Adrenal gland (tissue), 5 donors: Measurements from ENCODE around the gene DPP6.

ENCODE experiments used
- POLR2A ChIP-seq, 2 donors: fragments of 450-650 bp; IDR thresholded peaks; one replicate each; pipeline ENCODE4 v1.6.1; 2017; ENCODE audit warnings: antibody characterized with exemption in 2 of 2, mild to moderate bottlenecking in 2 of 2, moderate library complexity in 1 of 2
- TF ChIP-seq, protein P1 (sequence below), 6 experiments: fragments of 450-650 bp in 4 of 6; fragments of 200-600 bp in 2 of 6; sonication (generic) in 1 of 6; IDR thresholded peaks; 1 replicate in 5 of 6; 2 replicates in 1 of 6; pipeline versions ENCODE4 v1.5.1 to v1.8.0; 2016 to 2021; ENCODE audit warnings: antibody characterized with exemption in 6 of 6, mild to moderate bottlenecking in 2 of 6, moderate library complexity in 1 of 6
- donor health status: DM: no; HTN: no; CAD: no.

DNA sequence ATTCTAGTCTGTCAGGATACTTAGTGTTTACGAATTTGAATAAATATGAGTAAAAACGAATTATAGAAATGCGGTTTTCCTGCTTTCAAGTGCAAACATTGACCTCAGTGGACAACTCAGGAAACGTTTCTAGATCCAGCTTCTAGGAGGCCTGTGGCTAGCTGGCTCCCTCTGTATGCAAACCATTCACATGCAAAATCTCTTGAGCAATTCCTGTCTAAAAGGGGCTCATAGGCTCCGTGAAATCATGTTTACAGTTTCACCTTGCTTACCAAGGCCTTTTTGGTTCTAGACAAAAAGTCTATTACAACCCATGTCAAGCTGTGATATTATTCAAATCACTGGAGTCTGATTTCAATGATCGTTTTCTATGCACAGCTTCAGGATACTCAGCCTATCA is 364.5 kb downstream of the DPP6 start:
- TF ChIP-seq, protein P1, sequence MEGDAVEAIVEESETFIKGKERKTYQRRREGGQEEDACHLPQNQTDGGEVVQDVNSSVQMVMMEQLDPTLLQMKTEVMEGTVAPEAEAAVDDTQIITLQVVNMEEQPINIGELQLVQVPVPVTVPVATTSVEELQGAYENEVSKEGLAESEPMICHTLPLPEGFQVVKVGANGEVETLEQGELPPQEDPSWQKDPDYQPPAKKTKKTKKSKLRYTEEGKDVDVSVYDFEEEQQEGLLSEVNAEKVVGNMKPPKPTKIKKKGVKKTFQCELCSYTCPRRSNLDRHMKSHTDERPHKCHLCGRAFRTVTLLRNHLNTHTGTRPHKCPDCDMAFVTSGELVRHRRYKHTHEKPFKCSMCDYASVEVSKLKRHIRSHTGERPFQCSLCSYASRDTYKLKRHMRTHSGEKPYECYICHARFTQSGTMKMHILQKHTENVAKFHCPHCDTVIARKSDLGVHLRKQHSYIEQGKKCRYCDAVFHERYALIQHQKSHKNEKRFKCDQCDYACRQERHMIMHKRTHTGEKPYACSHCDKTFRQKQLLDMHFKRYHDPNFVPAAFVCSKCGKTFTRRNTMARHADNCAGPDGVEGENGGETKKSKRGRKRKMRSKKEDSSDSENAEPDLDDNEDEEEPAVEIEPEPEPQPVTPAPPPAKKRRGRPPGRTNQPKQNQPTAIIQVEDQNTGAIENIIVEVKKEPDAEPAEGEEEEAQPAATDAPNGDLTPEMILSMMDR (IDR thresholded peaks at IDR 0.05): no peak
- no peak for TF ChIP-seq POLR2A (IDR thresholded peaks at IDR 0.05)
